ENCODE measurements around the gene PTMA. TPM values are rescaled to one million over a fixed set of nuclear protein-coding genes. Genes with fewer than 3 reads are reported as not detected.

PTMA gene
- total RNA-seq, 1 experiment from 2014 or later = 1,390 TPM

- intact Hi-C loops (cut with micrococcal nuclease; ENCODE audit: unreplicated experiment) (no loop called here), in situ Hi-C loops (cut with HindIII; ENCODE audit: low pct_unique_long_range_greater_than_20kb, low sequenced_read_pairs) (no loop called here)
- ChIA-PET POLR2A (no interaction called here), CTCF (interaction anchor here (0.5 to 0.6 kb wide), 2 partner anchors 71 to 76 kb away, joined by 6 to 7 read pairs; no protein-coding TSS in a partner anchor)
- Histone ChIP-seq H3K4me1 (ENCODE audit: control insufficient read depth, insufficient read depth, low read length) (0 out of 2 replicates have a peak, but pooled peaks cover 4% of the 10 kb centered on the region), H3K27me3 (ENCODE audit: control insufficient read depth, insufficient read depth, low read length) (no peaks in the 10 kb centered on the region), H3K36me3 (ENCODE audit: control insufficient read depth, insufficient read depth, low read length) (no peaks in the 10 kb centered on the region), H3K27ac (ENCODE audit: low read length) (no peak overlapping the region), H3K9me3 (ENCODE audit: control insufficient read depth, insufficient read depth, low read depth, low read length) (no peaks in the 10 kb centered on the region), H3K4me3 (ENCODE audit: low read depth in 2 of 2, low read length in 2 of 2) (no peak overlapping the region)
- TF ChIP-seq POLR2AphosphoS5 (IDR thresholded peaks at IDR 0.05; ENCODE audit: low read depth, low read length) = no peak
- no peak for TF ChIP-seq SIN3A (IDR thresholded peaks at IDR 0.05; ENCODE audit: borderline replicate concordance, insufficient read depth, low read depth, low read length)
- TF ChIP-seq REST (IDR thresholded peaks at IDR 0.05; ENCODE audit: insufficient read depth in 1 of 2, low read depth in 2 of 2, low read length in 1 of 2) = no peak
- TF ChIP-seq TCF7L2 (IDR thresholded peaks at IDR 0.05; ENCODE audit: low read depth, low read length) = no peak
- TF ChIP-seq, protein P1, sequence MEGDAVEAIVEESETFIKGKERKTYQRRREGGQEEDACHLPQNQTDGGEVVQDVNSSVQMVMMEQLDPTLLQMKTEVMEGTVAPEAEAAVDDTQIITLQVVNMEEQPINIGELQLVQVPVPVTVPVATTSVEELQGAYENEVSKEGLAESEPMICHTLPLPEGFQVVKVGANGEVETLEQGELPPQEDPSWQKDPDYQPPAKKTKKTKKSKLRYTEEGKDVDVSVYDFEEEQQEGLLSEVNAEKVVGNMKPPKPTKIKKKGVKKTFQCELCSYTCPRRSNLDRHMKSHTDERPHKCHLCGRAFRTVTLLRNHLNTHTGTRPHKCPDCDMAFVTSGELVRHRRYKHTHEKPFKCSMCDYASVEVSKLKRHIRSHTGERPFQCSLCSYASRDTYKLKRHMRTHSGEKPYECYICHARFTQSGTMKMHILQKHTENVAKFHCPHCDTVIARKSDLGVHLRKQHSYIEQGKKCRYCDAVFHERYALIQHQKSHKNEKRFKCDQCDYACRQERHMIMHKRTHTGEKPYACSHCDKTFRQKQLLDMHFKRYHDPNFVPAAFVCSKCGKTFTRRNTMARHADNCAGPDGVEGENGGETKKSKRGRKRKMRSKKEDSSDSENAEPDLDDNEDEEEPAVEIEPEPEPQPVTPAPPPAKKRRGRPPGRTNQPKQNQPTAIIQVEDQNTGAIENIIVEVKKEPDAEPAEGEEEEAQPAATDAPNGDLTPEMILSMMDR (IDR thresholded peaks at IDR 0.05) = no peak
- DNase-seq (ENCODE audit: low read depth, low spot score) (no peak), ATAC-seq (no peak)
- BruUV-seq (replicated peaks) = no TSS peak
These were observed 13.0 kb downstream of the PTMA start for GRCh38 chr2:231720987-231721966.

DNA sequence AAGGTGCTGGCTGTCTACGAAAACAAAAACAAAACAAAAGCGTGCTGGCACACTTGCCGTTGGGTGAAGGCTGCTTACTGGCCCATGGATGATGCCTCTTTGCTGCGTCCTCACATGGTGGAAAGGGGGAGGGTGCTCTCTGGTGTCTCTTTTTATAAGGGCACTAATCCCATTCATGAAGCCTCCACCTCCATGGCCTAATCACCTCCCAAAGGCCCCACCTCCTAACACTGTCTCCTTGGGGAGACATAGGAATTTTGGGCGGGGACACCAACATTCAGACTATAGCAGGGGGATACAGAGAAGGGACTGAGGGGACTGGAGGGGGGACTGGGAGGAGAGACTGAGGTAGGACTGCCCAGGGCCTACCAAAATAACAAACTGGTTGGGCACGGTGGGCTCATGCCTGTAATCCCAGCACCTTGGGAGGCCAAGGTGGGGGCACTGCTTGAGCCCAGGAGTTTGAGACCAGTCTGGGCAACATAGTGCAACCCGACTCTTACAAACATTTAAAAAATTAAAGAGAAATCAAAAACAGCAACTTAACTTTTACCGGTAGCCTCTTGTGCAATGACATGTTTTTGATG lies 14.5 kb downstream of the PTMA start:
- BruUV-seq (replicated peaks) = no TSS peak
- Histone ChIP-seq H3K36me3 (ENCODE audit: control insufficient read depth, insufficient read depth, low read length) (no peaks in the 10 kb centered on the region), H3K27ac (ENCODE audit: low read length) (no peak overlapping the region), H3K9me3 (ENCODE audit: control insufficient read depth, insufficient read depth, low read depth, low read length) (no peaks in the 10 kb centered on the region), H3K4me1 (ENCODE audit: control insufficient read depth, insufficient read depth, low read length) (no peaks in the 10 kb centered on the region), H3K27me3 (ENCODE audit: control insufficient read depth, insufficient read depth, low read length) (no peaks in the 10 kb centered on the region), H3K4me3 (ENCODE audit: low read depth in 2 of 2, low read length in 2 of 2) (no peak overlapping the region)
- DNase-seq (ENCODE audit: low read depth, low spot score) (no peak), ATAC-seq (no peak)
- CTCF ChIA-PET = no interaction called here
- intact Hi-C loops (cut with micrococcal nuclease; ENCODE audit: unreplicated experiment) = no loop called here
- in situ Hi-C loops (cut with HindIII; ENCODE audit: low pct_unique_long_range_greater_than_20kb, low sequenced_read_pairs) = no loop called here
- TF ChIP-seq, protein P1 (IDR thresholded peaks at IDR 0.05) = no peak
- no peak for TF ChIP-seq POLR2AphosphoS5 (IDR thresholded peaks at IDR 0.05; ENCODE audit: low read depth, low read length)
- no peak for TF ChIP-seq TCF7L2 (IDR thresholded peaks at IDR 0.05; ENCODE audit: low read depth, low read length)
- TF ChIP-seq REST (IDR thresholded peaks at IDR 0.05; ENCODE audit: insufficient read depth in 1 of 2, low read depth in 2 of 2, low read length in 1 of 2) = no peak
- no peak for TF ChIP-seq SIN3A (IDR thresholded peaks at IDR 0.05; ENCODE audit: borderline replicate concordance, insufficient read depth, low read depth, low read length)
- POLR2A ChIA-PET = no interaction called here

Data from Panc1 (cell line).